UCSD-AML1 (cell line): Measurements from ENCODE around the gene ABITRAM.

Experiments
- DNase-seq: peaks from one replicate; lab custom pipeline; 2025; ENCODE audit not compliant: unreplicated experiment; lab: John Stamatoyannopoulos, UW

ABITRAM gene

GRCh38 chr9:108983885-108984284, 49.7 kb downstream of the ABITRAM start:
- DNase-seq = no peak
